ENCODE data around the gene CDK6. TPM values are rescaled to one million over a fixed set of nuclear protein-coding genes. Genes with fewer than 3 reads are reported as not detected.
A peak's percentile ranks its signal among the peaks of the same experiment; 100 is the strongest.

The CDK6 gene
- total RNA-seq, 1 donor from 2014 or later: 254 TPM

GRCh38 chr7:92680442-92680841 lies 155.9 kb downstream of the CDK6 start:
- Mint-ChIP-seq H3K27ac (peak overlapping the region; percentile 76), H3K27me3 (ENCODE audit: low read depth) (no peaks in the 10 kb centered on the region), H3K9me3 (no peaks in the 10 kb centered on the region), H3K36me3 (ENCODE audit: low read depth) (peaks cover 69% of the 10 kb centered on the region), H3K4me3 (ENCODE audit: low read depth) (no peak overlapping the region), H3K4me1 (ENCODE audit: low read depth) (peaks cover 64% of the 10 kb centered on the region)
- intact Hi-C loops (cut with micrococcal nuclease): loop anchor here (5.0 kb wide), 2 partner anchors 33 to 222 kb away; no protein-coding TSS in a partner anchor
- DNase-seq (ENCODE audit: low spot score): no peak

GRCh38 chr7:92678291-92678920 lies 158.0 kb downstream of the CDK6 start:
- H3K9me3 Mint-ChIP-seq: peaks cover 5% of the 10 kb centered on the region
- H3K4me1 Mint-ChIP-seq (ENCODE audit: low read depth): peaks cover 53% of the 10 kb centered on the region
- H3K27me3 Mint-ChIP-seq (ENCODE audit: low read depth): no peaks in the 10 kb centered on the region
- no peak for DNase-seq (ENCODE audit: low spot score)
- peaks cover 71% of the 10 kb centered on the region for H3K36me3 Mint-ChIP-seq (ENCODE audit: low read depth)
- H3K27ac Mint-ChIP-seq: peak overlapping the region; percentile 50
- intact Hi-C loops (cut with micrococcal nuclease): no loop called here
- no peak overlapping the region for H3K4me3 Mint-ChIP-seq (ENCODE audit: low read depth)

DNA sequence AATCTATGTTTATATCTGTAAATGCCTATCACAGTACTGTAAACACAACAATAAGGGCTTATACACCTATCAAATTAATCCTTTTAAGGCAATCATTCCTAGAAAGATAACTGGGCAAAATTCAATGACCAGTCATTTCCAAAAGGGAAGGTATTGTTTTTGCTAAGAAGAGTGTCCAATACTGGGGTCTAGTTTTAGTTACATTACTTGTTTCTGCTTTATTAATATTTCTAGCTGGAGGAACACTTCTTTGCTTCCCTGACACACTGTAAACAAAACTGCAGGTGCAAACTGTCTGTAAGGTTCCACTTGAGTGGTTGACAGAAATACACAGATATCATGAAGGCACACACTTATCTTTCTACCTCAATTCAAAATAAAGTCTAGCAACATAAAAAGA lies 162.0 kb downstream of the CDK6 start:
- Mint-ChIP-seq H3K36me3 (ENCODE audit: low read depth) (peaks cover 80% of the 10 kb centered on the region), H3K4me1 (ENCODE audit: low read depth) (peaks cover 58% of the 10 kb centered on the region), H3K9me3 (peaks cover 11% of the 10 kb centered on the region), H3K27ac (peak overlapping the region; percentile 67), H3K27me3 (ENCODE audit: low read depth) (no peaks in the 10 kb centered on the region), H3K4me3 (ENCODE audit: low read depth) (no peak overlapping the region)
- DNase-seq (ENCODE audit: low spot score): no peak
- intact Hi-C loops (cut with micrococcal nuclease): no loop called here

DNA sequence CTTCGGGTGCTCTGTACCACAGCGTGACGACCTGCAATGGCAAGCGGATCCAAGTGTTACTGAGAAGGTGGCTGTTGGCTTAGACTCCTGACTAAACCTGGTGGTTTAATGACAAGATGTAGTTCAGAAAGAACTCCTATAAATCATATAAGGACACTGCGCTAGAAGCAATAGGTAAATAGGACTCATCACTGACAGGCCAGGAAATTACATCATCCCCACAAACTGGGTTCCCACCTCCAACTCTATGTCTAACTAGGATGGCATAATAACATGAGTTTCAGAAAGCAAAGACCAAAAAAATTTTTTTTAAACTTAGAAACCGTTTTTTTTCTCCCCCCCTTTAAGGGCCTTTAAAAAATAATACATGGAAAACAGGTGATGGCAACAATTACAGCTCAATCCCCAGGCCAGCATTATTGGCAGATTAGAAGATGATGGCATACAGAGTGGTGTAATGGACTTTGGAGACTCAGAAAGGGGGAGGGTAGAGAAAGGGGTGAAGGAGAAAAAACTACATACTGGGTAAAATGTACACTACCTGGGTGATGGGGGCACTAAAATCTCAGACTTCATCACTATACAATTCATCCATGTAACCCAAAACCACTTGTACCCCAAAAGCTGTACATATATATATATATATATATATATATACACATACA lies 164.7 kb downstream of the CDK6 start:
- peak overlapping the region; percentile 64 for H3K27ac Mint-ChIP-seq
- H3K9me3 Mint-ChIP-seq: peaks cover 11% of the 10 kb centered on the region
- no peak overlapping the region for H3K4me3 Mint-ChIP-seq (ENCODE audit: low read depth)
- intact Hi-C loops (cut with micrococcal nuclease): no loop called here
- no peak for DNase-seq (ENCODE audit: low spot score)
- H3K36me3 Mint-ChIP-seq (ENCODE audit: low read depth): peaks cover 76% of the 10 kb centered on the region
- H3K4me1 Mint-ChIP-seq (ENCODE audit: low read depth): peaks cover 58% of the 10 kb centered on the region
- H3K27me3 Mint-ChIP-seq (ENCODE audit: low read depth): no peaks in the 10 kb centered on the region

- no peak for DNase-seq (ENCODE audit: low spot score)
- peaks cover 64% of the 10 kb centered on the region for H3K4me1 Mint-ChIP-seq (ENCODE audit: low read depth)
- no peaks in the 10 kb centered on the region for H3K27me3 Mint-ChIP-seq (ENCODE audit: low read depth)
- no peak overlapping the region for H3K4me3 Mint-ChIP-seq (ENCODE audit: low read depth)
- H3K27ac Mint-ChIP-seq: peak overlapping the region; percentile 64
- intact Hi-C loops (cut with micrococcal nuclease): no loop called here
- H3K36me3 Mint-ChIP-seq (ENCODE audit: low read depth): peaks cover 79% of the 10 kb centered on the region
- peaks cover 15% of the 10 kb centered on the region for H3K9me3 Mint-ChIP-seq
Observed at GRCh38 chr7:92670204-92670851, 166.0 kb downstream of the CDK6 start.

- Mint-ChIP-seq H3K27me3 (ENCODE audit: low read depth) (no peaks in the 10 kb centered on the region), H3K27ac (peak overlapping the region; percentile 18), H3K36me3 (ENCODE audit: low read depth) (peaks cover 83% of the 10 kb centered on the region), H3K4me3 (ENCODE audit: low read depth) (no peak overlapping the region), H3K9me3 (peaks cover 15% of the 10 kb centered on the region), H3K4me1 (ENCODE audit: low read depth) (peaks cover 70% of the 10 kb centered on the region)
- intact Hi-C loops (cut with micrococcal nuclease): no loop called here
- no peak for DNase-seq (ENCODE audit: low spot score)
Observed at GRCh38 chr7:92669616-92670165, 166.7 kb downstream of the CDK6 start.

DNA sequence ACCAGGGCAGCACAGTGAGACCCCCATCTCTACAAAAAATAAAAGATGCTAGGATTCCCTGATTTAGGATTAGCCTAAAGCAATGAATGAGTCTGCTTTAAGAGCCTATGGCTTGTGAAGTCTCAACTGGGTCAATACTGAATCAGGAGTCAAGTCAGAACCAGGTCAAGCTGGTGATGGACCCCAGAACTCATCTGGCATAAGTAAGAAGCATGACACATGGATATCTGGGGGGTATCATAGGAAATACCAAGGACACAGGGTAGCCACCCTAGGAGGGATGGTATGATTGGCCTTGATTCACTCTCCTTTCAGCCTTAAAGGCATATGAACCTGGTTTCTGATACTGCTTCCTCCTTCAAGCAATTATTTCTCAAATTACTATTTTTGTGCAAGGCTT lies 167.8 kb downstream of the CDK6 start:
- Mint-ChIP-seq H3K27ac (peak overlapping the region; percentile 76), H3K4me1 (ENCODE audit: low read depth) (peaks cover 70% of the 10 kb centered on the region), H3K36me3 (ENCODE audit: low read depth) (peaks cover 83% of the 10 kb centered on the region), H3K9me3 (peaks cover 10% of the 10 kb centered on the region), H3K4me3 (ENCODE audit: low read depth) (no peak overlapping the region), H3K27me3 (ENCODE audit: low read depth) (no peaks in the 10 kb centered on the region)
- intact Hi-C loops (cut with micrococcal nuclease): no loop called here
- no peak for DNase-seq (ENCODE audit: low spot score)

GRCh38 chr7:92667816-92668535 lies 168.4 kb downstream of the CDK6 start:
- DNase-seq (ENCODE audit: low spot score): no peak
- Mint-ChIP-seq H3K27ac (peak overlapping the region; percentile 76), H3K4me3 (ENCODE audit: low read depth) (no peak overlapping the region), H3K4me1 (ENCODE audit: low read depth) (peaks cover 64% of the 10 kb centered on the region), H3K36me3 (ENCODE audit: low read depth) (peaks cover 77% of the 10 kb centered on the region), H3K9me3 (peaks cover 5% of the 10 kb centered on the region), H3K27me3 (ENCODE audit: low read depth) (no peaks in the 10 kb centered on the region)
- intact Hi-C loops (cut with micrococcal nuclease): no loop called here

- H3K36me3 Mint-ChIP-seq (ENCODE audit: low read depth): peaks cover 57% of the 10 kb centered on the region
- H3K4me1 Mint-ChIP-seq (ENCODE audit: low read depth): peaks cover 49% of the 10 kb centered on the region
- peaks cover 3% of the 10 kb centered on the region for H3K9me3 Mint-ChIP-seq
- intact Hi-C loops (cut with micrococcal nuclease): no loop called here
- peak overlapping the region; percentile 98 for H3K27ac Mint-ChIP-seq
- no peak for DNase-seq (ENCODE audit: low spot score)
- no peaks in the 10 kb centered on the region for H3K27me3 Mint-ChIP-seq (ENCODE audit: low read depth)
- peak overlapping the region; percentile 34 for H3K4me3 Mint-ChIP-seq (ENCODE audit: low read depth)
Observed at GRCh38 chr7:92665926-92666325, 170.4 kb downstream of the CDK6 start.

- no peak overlapping the region for H3K4me3 Mint-ChIP-seq (ENCODE audit: low read depth)
- H3K4me1 Mint-ChIP-seq (ENCODE audit: low read depth): peaks cover 43% of the 10 kb centered on the region
- DNase-seq (ENCODE audit: low spot score): no peak
- peaks cover 52% of the 10 kb centered on the region for H3K36me3 Mint-ChIP-seq (ENCODE audit: low read depth)
- no peaks in the 10 kb centered on the region for H3K27me3 Mint-ChIP-seq (ENCODE audit: low read depth)
- H3K27ac Mint-ChIP-seq: no peak overlapping the region
- H3K9me3 Mint-ChIP-seq: peaks cover 3% of the 10 kb centered on the region
- intact Hi-C loops (cut with micrococcal nuclease): no loop called here
Observed at GRCh38 chr7:92661651-92662050, 174.7 kb downstream of the CDK6 start.

DNA sequence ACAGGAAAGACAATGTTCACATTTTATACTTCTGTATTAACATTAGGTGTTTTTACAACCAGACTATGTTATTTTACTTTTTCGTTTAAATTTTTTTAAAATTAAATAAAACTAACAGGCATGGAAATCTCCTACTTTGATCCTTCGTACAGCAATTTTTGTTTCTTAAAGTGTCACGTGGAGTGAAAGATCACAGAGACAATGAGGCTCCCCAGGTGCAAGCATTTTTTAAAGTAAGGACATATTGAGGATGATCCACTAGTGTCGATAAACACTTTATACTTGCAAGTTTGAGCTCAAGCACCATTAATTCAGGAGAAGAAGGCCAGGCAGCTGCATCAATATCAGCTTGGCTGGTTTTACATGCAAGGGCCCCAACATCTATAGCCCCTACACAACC lies 177.7 kb downstream of the CDK6 start:
- H3K27ac Mint-ChIP-seq: peak overlapping the region; percentile 73
- no peak overlapping the region for H3K4me3 Mint-ChIP-seq (ENCODE audit: low read depth)
- intact Hi-C loops (cut with micrococcal nuclease): no loop called here
- H3K9me3 Mint-ChIP-seq: no peaks in the 10 kb centered on the region
- no peaks in the 10 kb centered on the region for H3K27me3 Mint-ChIP-seq (ENCODE audit: low read depth)
- no peak for DNase-seq (ENCODE audit: low spot score)
- H3K4me1 Mint-ChIP-seq (ENCODE audit: low read depth): peaks cover 37% of the 10 kb centered on the region
- H3K36me3 Mint-ChIP-seq (ENCODE audit: low read depth): peaks cover 45% of the 10 kb centered on the region

DNA sequence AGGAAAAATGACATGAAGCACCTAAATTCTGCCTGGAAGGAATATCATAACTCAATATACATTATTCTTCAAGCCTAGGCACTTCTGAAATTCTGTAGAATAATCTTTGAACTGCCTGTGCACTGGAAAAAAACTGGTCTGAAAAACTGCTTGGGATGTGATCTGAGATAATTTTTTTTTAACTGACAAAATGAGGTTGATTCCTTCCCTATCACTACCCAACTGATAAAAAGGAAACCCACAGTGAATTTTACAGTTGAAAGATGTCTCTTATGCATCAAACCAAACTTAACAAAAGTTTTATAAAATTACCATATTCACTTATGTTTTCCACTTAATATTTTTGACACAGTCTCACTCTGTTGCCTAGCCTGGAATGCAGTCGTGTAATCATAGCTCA lies 179.0 kb downstream of the CDK6 start:
- Mint-ChIP-seq H3K4me3 (ENCODE audit: low read depth) (no peak overlapping the region), H3K9me3 (no peaks in the 10 kb centered on the region), H3K4me1 (ENCODE audit: low read depth) (peaks cover 47% of the 10 kb centered on the region), H3K36me3 (ENCODE audit: low read depth) (peaks cover 51% of the 10 kb centered on the region), H3K27ac (peak overlapping the region; percentile 62), H3K27me3 (ENCODE audit: low read depth) (no peaks in the 10 kb centered on the region)
- no peak for DNase-seq (ENCODE audit: low spot score)
- intact Hi-C loops (cut with micrococcal nuclease): no loop called here
